HepG2 (cell line): ENCODE results near the gene TOR1B.

Source experiments
- ELK4 ChIP-seq: sonication (generic); formaldehyde crosslinking; IDR thresholded peaks from 2 replicates; pipeline ENCODE4 v1.9.0; 2021; ENCODE audit warnings: missing genetic modification reagents, borderline replicate concordance
- FOXO1 ChIP-seq: sonication (generic); formaldehyde crosslinking; IDR thresholded peaks from 2 replicates; pipeline ENCODE4 v1.4.0; 2020; ENCODE audit warnings: missing genetic modification reagents
- JUN ChIP-seq: sonication (generic); formaldehyde crosslinking; IDR thresholded peaks from 2 replicates; pipeline ENCODE4 v1.4.0; 2020; ENCODE audit warnings: mild to moderate bottlenecking, missing genetic modification reagents
- PBX2 ChIP-seq: IDR thresholded peaks from 2 replicates; pipeline ENCODE4 v1.6.1; 2016; ENCODE audit warnings: control low read depth
- PHF5A ChIP-seq: IDR thresholded peaks from one replicate; pipeline ENCODE4 v1.6.1; 2018; ENCODE audit warnings: low read depth, missing genetic modification reagents; ENCODE audit not compliant: unreplicated experiment
- POLR2A ChIP-seq, 2 experiments: IDR thresholded peaks; 2 replicates each; pipeline ENCODE4 v1.6.1; 2011; ENCODE audit warnings: low read depth in 2 of 2, low read length in 2 of 2, mild to moderate bottlenecking in 1 of 2, moderate library complexity in 1 of 2; ENCODE audit not compliant: insufficient read depth in 1 of 2
- RFX5 ChIP-seq: IDR thresholded peaks from 2 replicates; pipeline ENCODE4 v1.6.1; 2011; ENCODE audit warnings: low read depth, low read length, improper control_type of control experiment
- SUZ12 ChIP-seq: fragments of 150-350 bp; IDR thresholded peaks from 2 replicates; pipeline ENCODE4 v1.6.1; 2014; ENCODE audit warnings: low read depth, low read length
- TCF7L2 ChIP-seq: IDR thresholded peaks from 2 replicates; pipeline ENCODE4 v1.6.1; 2011; ENCODE audit warnings: mild to moderate bottlenecking, low read depth, low read length, moderate library complexity
- ZNF333 ChIP-seq: sonication (generic); formaldehyde crosslinking; IDR thresholded peaks from 2 replicates; pipeline ENCODE4 v1.4.0; 2020; ENCODE audit warnings: mild to moderate bottlenecking, missing genetic modification reagents, borderline replicate concordance
- ZNF572 ChIP-seq: sonication (generic); formaldehyde crosslinking; IDR thresholded peaks from 2 replicates; pipeline ENCODE4 v1.5.1; 2020; ENCODE audit warnings: mild to moderate bottlenecking, missing genetic modification reagents
- ZNF788 ChIP-seq: sonication (generic); formaldehyde crosslinking; IDR thresholded peaks from 2 replicates; pipeline ENCODE4 v1.5.0; 2020; ENCODE audit warnings: mild to moderate bottlenecking, missing genetic modification reagents, borderline replicate concordance
- TF ChIP-seq, protein P1 (sequence below): IDR thresholded peaks from 2 replicates; pipeline ENCODE4 v1.6.1; 2012; ENCODE audit warnings: inconsistent platforms
- TF ChIP-seq, protein P2 (sequence below): sonication (generic); formaldehyde crosslinking; IDR thresholded peaks from 2 replicates; pipeline ENCODE4 v1.5.0; 2020; ENCODE audit warnings: mild to moderate bottlenecking, missing genetic modification reagents, moderate library complexity

GRCh38 chr9:129778469-129778868 is 24.5 kb upstream of the TOR1B start:
- TF ChIP-seq, protein P1, sequence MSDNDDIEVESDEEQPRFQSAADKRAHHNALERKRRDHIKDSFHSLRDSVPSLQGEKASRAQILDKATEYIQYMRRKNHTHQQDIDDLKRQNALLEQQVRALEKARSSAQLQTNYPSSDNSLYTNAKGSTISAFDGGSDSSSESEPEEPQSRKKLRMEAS = no peak
- TF ChIP-seq JUN (CRISPR knock-in tag) (no peak), PBX2 (CRISPR knock-in tag) (no peak), PHF5A (no peak), ZNF333 (no peak), POLR2A (IDR thresholded peaks at IDR 0.05; ENCODE audit: insufficient read depth in 1 of 2, low read depth in 2 of 2, low read length in 2 of 2) (no peak), FOXO1 (CRISPR knock-in tag) (no peak), SUZ12 (no peak), ZNF572 (CRISPR knock-in tag) (no peak), ZNF788 (no peak), ELK4 (no peak), RFX5 (no peak), TCF7L2 (no peak)
- TF ChIP-seq, protein P2, sequence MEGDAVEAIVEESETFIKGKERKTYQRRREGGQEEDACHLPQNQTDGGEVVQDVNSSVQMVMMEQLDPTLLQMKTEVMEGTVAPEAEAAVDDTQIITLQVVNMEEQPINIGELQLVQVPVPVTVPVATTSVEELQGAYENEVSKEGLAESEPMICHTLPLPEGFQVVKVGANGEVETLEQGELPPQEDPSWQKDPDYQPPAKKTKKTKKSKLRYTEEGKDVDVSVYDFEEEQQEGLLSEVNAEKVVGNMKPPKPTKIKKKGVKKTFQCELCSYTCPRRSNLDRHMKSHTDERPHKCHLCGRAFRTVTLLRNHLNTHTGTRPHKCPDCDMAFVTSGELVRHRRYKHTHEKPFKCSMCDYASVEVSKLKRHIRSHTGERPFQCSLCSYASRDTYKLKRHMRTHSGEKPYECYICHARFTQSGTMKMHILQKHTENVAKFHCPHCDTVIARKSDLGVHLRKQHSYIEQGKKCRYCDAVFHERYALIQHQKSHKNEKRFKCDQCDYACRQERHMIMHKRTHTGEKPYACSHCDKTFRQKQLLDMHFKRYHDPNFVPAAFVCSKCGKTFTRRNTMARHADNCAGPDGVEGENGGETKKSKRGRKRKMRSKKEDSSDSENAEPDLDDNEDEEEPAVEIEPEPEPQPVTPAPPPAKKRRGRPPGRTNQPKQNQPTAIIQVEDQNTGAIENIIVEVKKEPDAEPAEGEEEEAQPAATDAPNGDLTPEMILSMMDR = no peak
